22Rv1 (cell line): ENCODE data around the gene DEGS2.

ENCODE experiments used
- H3K27ac ChIP-seq: fragments of 450-650 bp; 2 replicates; pipeline ENCODE4 v1.5.1; 2017
- CTCF ChIP-seq: fragments of 450-650 bp; IDR thresholded peaks from 2 replicates; pipeline ENCODE4 v1.5.1; 2017; ENCODE audit warnings: mild to moderate bottlenecking
- ZFX ChIP-seq: fragments of 450-650 bp; IDR thresholded peaks from 2 replicates; pipeline ENCODE4 v1.6.1; 2017; ENCODE audit warnings: antibody characterized with exemption, borderline replicate concordance

DEGS2 gene

GRCh38 chr14:100126401-100126800, 33.0 kb downstream of the DEGS2 start:
- TF ChIP-seq CTCF (no peak), ZFX (no peak)
- H3K27ac ChIP-seq, result no peak overlapping the region

- no peak for TF ChIP-seq ZFX
- no peak for TF ChIP-seq CTCF
- H3K27ac ChIP-seq, result no peak overlapping the region
These were observed 34.8 kb downstream of the DEGS2 start for GRCh38 chr14:100124551-100125088.

GRCh38 chr14:100123618-100124017, 35.8 kb downstream of the DEGS2 start:
- no peak overlapping the region for H3K27ac ChIP-seq
- TF ChIP-seq CTCF (no peak), ZFX (no peak)

GRCh38 chr14:100122481-100123223, 36.8 kb downstream of the DEGS2 start:
- no peak overlapping the region for H3K27ac ChIP-seq
- TF ChIP-seq CTCF (no peak), ZFX (no peak)

GRCh38 chr14:100121643-100122480, 37.6 kb downstream of the DEGS2 start:
- no peak overlapping the region for H3K27ac ChIP-seq
- TF ChIP-seq ZFX, result no peak
- no peak for TF ChIP-seq CTCF

GRCh38 chr14:100120522-100121269, 38.7 kb downstream of the DEGS2 start:
- TF ChIP-seq CTCF (no peak), ZFX (no peak)
- H3K27ac ChIP-seq, result no peak overlapping the region
